Glutamatergic neuron (in vitro differentiated cells): ENCODE measurements around the gene BBX. TPM values are rescaled to one million over a fixed set of nuclear protein-coding genes. Genes with fewer than 3 reads are reported as not detected.

Experiments used
- DNase-seq: peaks from one replicate; pipeline ENCODE4 v3.0.0; 2022
- H3K27ac Mint-ChIP-seq: one replicate; pipeline ENCODE4 v1.8.0; 2020; ENCODE audit warnings: mild to moderate bottlenecking, mixed read lengths, inconsistent platforms; ENCODE audit not compliant: unreplicated experiment
- H3K27me3 Mint-ChIP-seq: one replicate; pipeline ENCODE4 v1.8.0; 2020; ENCODE audit warnings: mild to moderate bottlenecking, moderate library complexity, mixed read lengths, inconsistent platforms; ENCODE audit not compliant: unreplicated experiment
- H3K36me3 Mint-ChIP-seq: one replicate; pipeline ENCODE4 v1.8.0; 2020; ENCODE audit warnings: mild to moderate bottlenecking, mixed read lengths, inconsistent platforms; ENCODE audit not compliant: unreplicated experiment
- H3K4me1 Mint-ChIP-seq: one replicate; pipeline ENCODE4 v1.8.0; 2020; ENCODE audit warnings: mild to moderate bottlenecking, low read depth, mixed read lengths, inconsistent platforms; ENCODE audit not compliant: unreplicated experiment
- H3K4me3 Mint-ChIP-seq: one replicate; pipeline ENCODE4 v1.8.0; 2020; ENCODE audit warnings: mild to moderate bottlenecking, mixed read lengths, inconsistent platforms; ENCODE audit not compliant: unreplicated experiment
- H3K9me3 Mint-ChIP-seq: one replicate; pipeline ENCODE4 v1.8.0; 2020; ENCODE audit warnings: mild to moderate bottlenecking, moderate library complexity, mixed read lengths, inconsistent platforms; ENCODE audit not compliant: unreplicated experiment
- CTCF ChIP-seq: fragments of 200-600 bp; sonication (generic); IDR thresholded peaks from one replicate; pipeline ENCODE4 v1.5.0; 2021; ENCODE audit not compliant: partially characterized antibody, unreplicated experiment
- total RNA-seq: library from RNA; stranded (reverse); fragmentation: NEBNext Ultra II Directional; extraction: Animal tissue kit (Norgen Biotek cat#: 25700); gene quantifications from one replicate; pipeline ENCODE4 v1.2.1, GENCODE V29; 2021; ENCODE audit not compliant: unreplicated experiment

The BBX gene
- total RNA-seq, 1 donor from 2014 or later, result 71.0 TPM

GRCh38 chr3:107701299-107701698 lies 178.5 kb downstream of the BBX start:
- Mint-ChIP-seq H3K9me3 (peaks cover 3% of the 10 kb centered on the region), H3K4me1 (peaks cover 11% of the 10 kb centered on the region), H3K36me3 (peaks cover 6% of the 10 kb centered on the region), H3K27me3 (peaks cover 3% of the 10 kb centered on the region), H3K4me3 (no peak overlapping the region), H3K27ac (no peak overlapping the region)
- no peak for DNase-seq
- TF ChIP-seq CTCF, result no peak

GRCh38 chr3:107704477-107704876 lies 181.7 kb downstream of the BBX start:
- no peak for TF ChIP-seq CTCF
- H3K27ac Mint-ChIP-seq, result no peak overlapping the region
- H3K9me3 Mint-ChIP-seq, result peaks cover 2% of the 10 kb centered on the region
- peaks cover 11% of the 10 kb centered on the region for H3K4me1 Mint-ChIP-seq
- H3K4me3 Mint-ChIP-seq, result no peak overlapping the region
- DNase-seq, result no peak
- H3K36me3 Mint-ChIP-seq, result no peaks in the 10 kb centered on the region
- peaks cover 3% of the 10 kb centered on the region for H3K27me3 Mint-ChIP-seq

- Mint-ChIP-seq H3K4me3 (no peak overlapping the region), H3K9me3 (peaks cover 2% of the 10 kb centered on the region), H3K36me3 (no peaks in the 10 kb centered on the region), H3K27me3 (peaks cover 3% of the 10 kb centered on the region), H3K4me1 (peaks cover 11% of the 10 kb centered on the region), H3K27ac (peak overlapping the region; percentile 23)
- DNase-seq, result no peak
- TF ChIP-seq CTCF, result no peak
Measured at GRCh38 chr3:107705046-107705445, 182.3 kb downstream of the BBX start.

GRCh38 chr3:107710851-107711250 lies 188.1 kb downstream of the BBX start:
- H3K4me3 Mint-ChIP-seq, result no peak overlapping the region
- H3K27ac Mint-ChIP-seq, result no peak overlapping the region
- H3K9me3 Mint-ChIP-seq, result peaks cover 3% of the 10 kb centered on the region
- TF ChIP-seq CTCF, result no peak
- DNase-seq, result no peak
- H3K27me3 Mint-ChIP-seq, result no peaks in the 10 kb centered on the region
- H3K4me1 Mint-ChIP-seq, result peaks cover 5% of the 10 kb centered on the region
- peaks cover 5% of the 10 kb centered on the region for H3K36me3 Mint-ChIP-seq

GRCh38 chr3:107716734-107717133 lies 194.0 kb downstream of the BBX start:
- Mint-ChIP-seq H3K9me3 (no peaks in the 10 kb centered on the region), H3K27ac (no peak overlapping the region), H3K4me3 (no peak overlapping the region), H3K4me1 (peaks cover 5% of the 10 kb centered on the region), H3K27me3 (no peaks in the 10 kb centered on the region), H3K36me3 (no peaks in the 10 kb centered on the region)
- no peak for DNase-seq
- no peak for TF ChIP-seq CTCF
